ENCODE data around the gene SLC25A14. TPM values are rescaled to one million over a fixed set of nuclear protein-coding genes. Genes with fewer than 3 reads are reported as not detected.
A peak's percentile ranks its signal among the peaks of the same experiment; 100 is the strongest.

SLC25A14 gene
- total RNA-seq, 4 donors from 2014 or later = 2.9 to 7.0 (median 5.1) TPM

GRCh38 chrX:130386408-130386808 is 46.7 kb downstream of the SLC25A14 start:
- intact Hi-C loops (cut with DNase I; ENCODE audit: low total_unique reads) (no loop called here), in situ Hi-C loops (cut with MboI; ENCODE audit: low sequenced_read_pairs in 4 of 4) (loop anchor here in 1 of 4 donors (25.0 kb wide), 1 partner anchor 526 kb away; the partner anchor contains the start of gene ENOX2)
- Histone ChIP-seq H3K9me3 (no peaks in the 10 kb centered on the region), H3K36me3 (no peaks in the 10 kb centered on the region), H3K4me1 (no peaks in the 10 kb centered on the region), H3K4me3 (no peak overlapping the region), H3K27me3 (no peaks in the 10 kb centered on the region), H3K27ac (no peak overlapping the region)
- TF ChIP-seq CTCF (IDR thresholded peaks at IDR 0.05 in 4 of 5, conservative IDR thresholded peaks at IDR 0.05 in 1 of 5) (no peak), POLR2A (IDR thresholded peaks at IDR 0.05) (no peak)
- ATAC-seq (no peak), DNase-seq (no peak)

- peak in 2 of 5 experiments; percentile 42 to 53 for TF ChIP-seq CTCF (IDR thresholded peaks at IDR 0.05 in 4 of 5, conservative IDR thresholded peaks at IDR 0.05 in 1 of 5)
- TF ChIP-seq POLR2A (IDR thresholded peaks at IDR 0.05) = no peak
- in situ Hi-C loops (cut with MboI; ENCODE audit: low sequenced_read_pairs in 4 of 4) (loop anchor here (10.0 to 25.0 kb wide), 2 partner anchors 519 to 521 kb away; partner anchors contain the start of gene ENOX2 (in 1 of the 4)), intact Hi-C loops (cut with DNase I; ENCODE audit: low total_unique reads) (no loop called here)
- Histone ChIP-seq H3K36me3 (no peaks in the 10 kb centered on the region), H3K9me3 (no peaks in the 10 kb centered on the region), H3K27me3 (no peaks in the 10 kb centered on the region), H3K27ac (no peak overlapping the region), H3K4me3 (no peak overlapping the region), H3K4me1 (no peaks in the 10 kb centered on the region)
- DNase-seq (peak in 1 of 2 donors; percentile 15), ATAC-seq (no peak)
Observed at GRCh38 chrX:130393451-130394074, 53.8 kb downstream of the SLC25A14 start.

- H3K4me3 ChIP-seq = no peak overlapping the region
- TF ChIP-seq POLR2A (IDR thresholded peaks at IDR 0.05) = no peak
- no peak for TF ChIP-seq CTCF (IDR thresholded peaks at IDR 0.05 in 4 of 5, conservative IDR thresholded peaks at IDR 0.05 in 1 of 5)
- H3K4me1 ChIP-seq = no peaks in the 10 kb centered on the region
- intact Hi-C loops (cut with DNase I; ENCODE audit: low total_unique reads) = no loop called here
- ATAC-seq = no peak
- H3K27ac ChIP-seq = no peak overlapping the region
- H3K9me3 ChIP-seq = no peaks in the 10 kb centered on the region
- in situ Hi-C loops (cut with MboI; ENCODE audit: low sequenced_read_pairs in 4 of 4) = loop anchor here (10.0 to 25.0 kb wide), 2 partner anchors 517 to 519 kb away; partner anchors contain the start of gene ENOX2 (in 1 of the 4)
- H3K36me3 ChIP-seq = no peaks in the 10 kb centered on the region
- no peaks in the 10 kb centered on the region for H3K27me3 ChIP-seq
- DNase-seq = no peak
Observed at GRCh38 chrX:130395341-130395740, 55.6 kb downstream of the SLC25A14 start.

DNA sequence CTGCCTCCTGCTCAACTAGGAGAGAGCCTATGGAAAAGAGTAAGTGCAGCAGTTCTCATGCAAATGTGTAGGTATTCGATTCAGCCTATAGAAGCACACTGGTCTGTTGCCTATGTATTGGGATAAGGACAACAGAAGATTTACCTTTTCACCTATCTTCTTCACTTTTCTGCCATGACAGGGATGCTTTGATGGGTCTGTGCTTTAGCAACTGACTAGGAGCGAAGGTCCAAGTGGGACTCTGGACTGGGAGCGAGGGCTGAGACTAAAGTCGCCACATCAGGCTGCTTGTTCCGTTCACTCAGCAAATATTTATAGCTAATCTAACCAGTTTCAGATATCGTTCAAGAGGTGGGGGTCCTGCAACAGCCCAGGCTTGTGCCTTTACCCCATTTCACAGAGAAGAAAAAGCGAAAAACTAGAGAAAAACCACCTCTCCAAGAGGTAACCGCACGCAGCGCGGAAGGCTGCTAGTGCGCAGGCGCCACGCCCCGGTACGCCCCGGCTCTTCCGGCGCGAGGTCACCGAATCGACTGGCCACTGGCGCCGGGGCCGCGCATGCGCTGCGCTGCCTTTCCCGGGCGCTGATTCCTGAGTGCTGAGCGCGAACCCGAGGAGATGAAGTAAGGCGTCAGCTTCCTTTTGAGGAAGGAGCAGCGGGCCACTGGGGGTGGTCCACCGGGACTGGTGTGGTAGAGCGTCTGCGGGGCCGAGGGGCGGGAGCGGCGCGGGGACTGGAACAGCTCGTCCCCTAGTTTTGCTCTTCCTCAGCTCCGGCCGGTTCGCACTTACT is 61.9 kb downstream of the SLC25A14 start, which contains the start of gene RBMX2:
Gene RBMX2, plus strand, starts transcription at position 573 of the 793 bp plus-strand sequence. Its CDS starts 46 bp downstream, at position 619.
- no peaks in the 10 kb centered on the region for H3K27me3 ChIP-seq
- peak; percentile 43 to 64 for DNase-seq
- peak within 1 kb of the TSS; percentile 66 to 90 (median 72) for H3K4me3 ChIP-seq
- H3K36me3 ChIP-seq = no peaks in the 10 kb centered on the region
- H3K4me1 ChIP-seq = peaks cover 3 to 5% of the 10 kb centered on the region in 2 donors
- peak; percentile 86 to 96 for ATAC-seq
- intact Hi-C loops (cut with DNase I; ENCODE audit: low total_unique reads) = loop anchor here (2.0 kb wide), 1 partner anchor 501 kb away; the partner anchor contains the start of gene ENOX2
- in situ Hi-C loops (cut with MboI; ENCODE audit: low sequenced_read_pairs in 4 of 4) = no loop called here
- TF ChIP-seq CTCF (IDR thresholded peaks at IDR 0.05 in 4 of 5, conservative IDR thresholded peaks at IDR 0.05 in 1 of 5) (no peak), POLR2A (IDR thresholded peaks at IDR 0.05) (peak; percentile 57 to 61)
- peak within 1 kb of the TSS; percentile 74 to 91 (median 83) for H3K27ac ChIP-seq
- no peaks in the 10 kb centered on the region for H3K9me3 ChIP-seq
